GM19452 (cell line): ENCODE data around the gene PLEKHA7.
"Not testable (repeated sequence)": the region's sequence is repeated elsewhere in the genome, so short reads cannot be mapped to it uniquely, and the experiment has no call there.

Experiments
- ATAC-seq: cut with Tn5 transposase; IDR thresholded peaks from one replicate; pipeline ENCODE4 v1.9.1; 2021; ENCODE audit not compliant: unreplicated experiment

The PLEKHA7 gene

GRCh38 chr11:16979703-16980622 lies 34.3 kb downstream of the PLEKHA7 start:
- no peak for ATAC-seq

- ATAC-seq, result no peak
Measured at GRCh38 chr11:16977994-16978315, 36.3 kb downstream of the PLEKHA7 start.

GRCh38 chr11:16977136-16977993 lies 36.8 kb downstream of the PLEKHA7 start:
- no peak for ATAC-seq

- no peak for ATAC-seq
Measured at GRCh38 chr11:16976379-16976778, 37.8 kb downstream of the PLEKHA7 start.

DNA sequence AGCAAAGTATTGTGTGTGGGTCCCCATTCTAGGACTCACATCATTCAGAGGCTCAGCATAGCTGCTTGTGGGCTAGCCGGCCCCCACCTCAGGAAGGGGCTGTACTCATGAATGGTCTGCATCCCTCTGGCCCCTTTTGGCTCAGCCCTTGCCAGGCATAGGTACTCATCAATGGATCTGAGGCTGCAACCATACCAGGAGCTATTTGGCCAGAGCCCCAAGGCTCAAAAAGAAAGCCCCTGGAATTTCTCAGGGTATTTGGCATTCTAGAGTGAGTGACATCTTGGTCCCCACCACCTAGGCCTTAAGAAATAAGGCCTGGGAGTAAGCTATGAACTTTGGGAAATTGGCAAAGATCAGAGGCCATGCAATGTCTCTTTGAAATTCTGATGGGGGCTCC lies 38.3 kb downstream of the PLEKHA7 start:
- no peak for ATAC-seq

GRCh38 chr11:16973338-16973964 lies 40.8 kb downstream of the PLEKHA7 start:
- ATAC-seq, result no peak

DNA sequence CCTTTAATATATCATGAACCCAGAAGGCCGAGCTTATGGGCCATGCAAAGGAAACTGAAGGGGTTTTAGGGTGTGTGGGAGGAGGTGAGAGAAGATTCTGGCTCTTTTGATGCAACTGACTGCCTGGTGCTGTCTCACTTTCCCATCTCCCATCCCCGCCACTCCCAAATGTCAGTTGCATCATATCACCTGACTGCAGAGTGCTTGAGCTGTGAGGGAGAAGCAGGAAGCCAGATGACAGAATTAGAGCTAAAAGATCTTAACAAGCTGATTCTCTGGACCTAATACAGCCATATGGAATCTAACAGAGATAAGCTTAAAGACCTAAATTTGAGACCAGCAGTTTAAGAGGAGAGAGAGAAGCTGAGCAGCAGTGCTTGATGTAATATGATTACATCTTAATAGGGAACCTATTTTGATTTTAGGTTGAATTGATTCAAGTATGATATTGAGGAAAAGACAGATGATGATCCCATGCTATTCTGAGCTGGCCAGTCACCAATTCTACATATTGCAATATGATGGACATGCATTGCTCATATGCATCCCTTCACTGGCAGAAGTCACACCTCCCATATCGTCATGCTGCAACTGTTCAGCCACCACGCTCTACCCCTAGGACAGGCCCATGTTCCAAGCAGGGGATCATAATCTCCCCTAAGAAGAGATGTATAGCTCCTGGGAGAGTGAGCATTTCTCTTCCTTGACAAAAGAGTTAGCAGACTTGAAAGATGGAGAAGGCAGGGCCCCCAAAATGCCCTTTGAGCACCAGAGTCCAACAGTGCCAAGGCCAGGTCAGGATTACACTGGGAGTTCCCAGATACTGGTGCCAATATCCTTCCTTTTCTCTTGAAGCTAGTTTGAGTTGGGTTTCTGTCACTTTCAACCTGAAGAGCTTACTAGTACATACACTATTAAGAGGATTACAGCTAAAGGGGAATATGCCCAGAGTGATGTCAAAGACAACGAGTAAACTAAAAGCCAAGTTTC lies 44.9 kb downstream of the PLEKHA7 start:
- no peak for ATAC-seq

GRCh38 chr11:16968196-16968595 lies 46.0 kb downstream of the PLEKHA7 start:
- no peak for ATAC-seq

DNA sequence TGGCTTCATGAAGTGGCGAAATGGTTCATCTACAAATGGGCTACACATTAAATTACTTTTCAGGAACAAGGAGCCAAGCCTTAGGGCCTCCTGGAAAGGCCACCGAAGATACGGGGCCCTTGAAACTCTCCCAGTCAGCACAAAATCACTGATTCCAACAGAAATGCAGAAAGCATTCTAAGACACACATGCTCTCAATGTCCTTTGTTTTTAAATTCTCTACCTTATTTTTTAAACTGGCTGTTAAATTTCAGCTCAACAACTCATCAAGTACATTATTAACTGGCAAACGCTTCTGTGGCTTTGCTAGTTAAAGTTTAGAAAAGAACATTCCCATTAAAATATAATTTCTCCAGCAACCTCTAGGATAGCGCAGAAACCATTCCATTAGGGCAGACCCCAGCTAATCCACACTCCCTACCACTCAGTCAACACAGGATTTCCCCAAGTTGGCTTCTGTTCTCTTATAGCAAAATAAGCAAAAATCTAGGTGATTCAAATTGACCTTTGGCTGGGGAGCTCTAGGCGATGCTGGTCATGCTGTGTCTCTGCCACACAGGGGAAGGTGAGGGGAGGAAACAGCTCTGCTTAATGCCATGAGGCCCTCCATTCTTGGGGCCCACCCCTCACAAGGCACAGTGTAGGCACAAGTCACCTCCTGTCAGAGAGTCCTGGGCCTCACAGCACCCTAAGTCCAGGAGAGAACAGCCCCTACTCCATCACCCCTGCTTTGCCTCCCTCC lies 47.1 kb downstream of the PLEKHA7 start:
- ATAC-seq, result no peak

DNA sequence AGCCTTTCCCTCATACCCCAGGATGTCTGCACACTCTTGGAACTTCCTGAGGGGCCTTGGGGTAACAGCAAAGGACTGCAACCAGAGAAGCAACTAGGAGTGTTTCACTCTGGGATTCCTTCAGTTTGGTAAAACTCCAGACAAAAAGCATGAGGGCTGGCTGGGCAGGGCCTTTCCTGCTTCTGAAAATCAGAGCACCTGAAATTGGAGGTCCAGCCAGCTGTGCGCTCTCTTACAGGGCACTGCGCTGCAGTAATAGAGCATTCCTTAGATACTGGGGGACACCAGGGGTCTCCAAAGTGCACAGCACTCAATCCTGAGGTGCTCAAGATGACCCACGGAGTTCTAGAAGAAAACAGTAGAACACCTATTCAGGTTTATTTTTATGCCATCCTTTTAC lies 49.7 kb downstream of the PLEKHA7 start:
- ATAC-seq, result no peak

DNA sequence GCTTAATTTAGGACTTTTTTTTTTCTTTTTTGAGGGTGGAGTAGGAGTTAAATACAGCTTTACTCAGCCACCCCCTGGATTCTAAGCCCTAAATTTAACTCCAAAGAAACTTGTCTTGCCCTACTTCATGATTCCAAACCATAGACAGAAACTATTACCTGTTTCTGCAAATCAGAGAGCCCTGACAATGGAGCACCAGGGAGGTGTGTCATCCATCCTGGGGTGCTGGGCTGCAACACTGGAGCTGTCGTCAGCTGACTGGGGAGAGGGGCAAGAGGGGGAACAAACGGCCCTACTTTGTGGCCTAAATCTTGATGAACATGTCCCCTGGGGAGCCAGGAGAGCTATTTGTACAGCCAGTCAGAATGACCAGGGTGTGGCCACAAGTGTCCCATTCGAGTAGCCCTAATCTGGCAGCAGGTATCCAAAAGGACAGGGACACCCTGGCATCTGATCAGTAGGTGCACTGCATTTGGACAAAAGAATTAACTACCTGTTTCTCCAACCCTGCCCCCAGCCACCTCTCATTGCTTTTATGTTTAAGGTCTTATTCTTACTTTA lies 50.8 kb downstream of the PLEKHA7 start:
- ATAC-seq, result no peak

DNA sequence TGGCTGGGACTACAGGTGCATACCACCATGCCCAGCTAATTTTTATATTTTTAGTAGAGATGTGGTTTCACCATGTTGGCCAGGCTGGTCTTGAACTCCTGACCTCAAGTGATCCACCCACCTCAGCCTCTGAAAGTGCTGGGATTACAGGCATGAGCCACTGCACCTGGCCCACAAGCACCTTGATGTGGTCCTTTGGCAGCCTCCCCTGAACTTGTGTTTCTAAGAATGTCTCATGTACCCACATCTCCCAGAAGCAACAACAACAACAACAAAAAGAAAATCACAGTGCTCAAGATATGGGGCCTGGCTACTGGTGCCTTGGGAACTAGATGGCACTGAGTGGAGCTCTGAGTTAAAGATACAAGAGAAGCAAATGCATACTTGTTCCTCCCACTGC lies 51.6 kb downstream of the PLEKHA7 start:
- not testable (repeated sequence) for ATAC-seq

DNA sequence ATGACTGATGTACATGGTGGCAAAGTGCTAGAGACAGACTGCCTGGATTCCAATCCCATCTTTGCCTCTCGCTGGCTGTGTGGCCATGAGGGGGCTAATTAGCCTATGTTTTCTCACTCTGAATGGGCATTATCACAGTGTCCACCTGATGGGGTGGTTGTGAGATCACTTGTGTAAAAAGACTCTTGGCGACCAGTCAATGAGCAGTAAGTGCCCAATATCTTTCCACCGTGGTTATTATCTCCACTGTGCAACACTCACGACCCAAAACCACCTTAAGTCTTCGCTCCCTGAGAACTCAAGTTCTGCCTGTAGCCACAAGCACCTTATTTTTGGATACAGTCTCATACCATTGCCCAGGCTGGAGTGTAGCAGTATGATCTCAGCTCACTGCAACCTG lies 52.1 kb downstream of the PLEKHA7 start:
- no peak for ATAC-seq

DNA sequence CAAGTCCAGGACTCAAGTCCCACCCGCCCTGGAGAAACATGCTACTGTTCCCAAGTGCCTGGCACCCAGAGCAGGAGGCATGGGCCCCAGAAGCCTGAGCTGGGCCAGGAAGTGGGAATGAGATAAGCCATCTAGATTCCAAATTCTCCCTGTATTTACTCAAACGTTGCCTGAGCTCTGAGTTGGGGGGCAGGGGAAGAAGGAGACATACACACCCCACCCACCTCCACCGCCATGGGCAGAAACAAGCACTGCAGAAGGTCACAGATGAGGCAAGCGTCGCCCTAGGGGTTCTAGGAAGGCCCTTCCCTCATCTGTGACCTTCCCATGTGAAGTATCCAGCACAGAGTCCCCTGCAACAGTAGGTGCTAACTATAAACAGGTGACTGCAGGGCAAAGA lies 54.0 kb downstream of the PLEKHA7 start:
- no peak for ATAC-seq

DNA sequence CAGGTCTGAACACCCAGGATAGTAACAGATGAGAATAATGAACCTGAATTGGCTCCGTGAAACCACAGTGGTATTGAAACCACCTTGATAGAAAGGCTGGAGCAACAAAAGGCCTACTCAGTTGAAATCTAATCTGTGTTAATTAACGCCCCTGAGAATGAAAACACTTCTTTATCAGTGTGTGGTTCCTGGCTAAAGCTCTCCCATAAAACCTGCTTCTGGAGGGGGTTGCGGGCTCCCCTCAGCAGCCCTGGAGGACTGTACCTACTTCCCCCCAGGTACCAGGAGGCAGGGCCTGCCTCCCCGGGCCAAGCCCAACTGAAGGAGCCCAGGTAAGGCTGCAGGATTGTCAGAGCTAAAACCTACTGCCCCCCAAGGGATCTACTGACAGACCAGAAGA lies 54.6 kb downstream of the PLEKHA7 start:
- no peak for ATAC-seq

- ATAC-seq, result no peak
Measured at GRCh38 chr11:16958833-16959232, 55.4 kb downstream of the PLEKHA7 start.

DNA sequence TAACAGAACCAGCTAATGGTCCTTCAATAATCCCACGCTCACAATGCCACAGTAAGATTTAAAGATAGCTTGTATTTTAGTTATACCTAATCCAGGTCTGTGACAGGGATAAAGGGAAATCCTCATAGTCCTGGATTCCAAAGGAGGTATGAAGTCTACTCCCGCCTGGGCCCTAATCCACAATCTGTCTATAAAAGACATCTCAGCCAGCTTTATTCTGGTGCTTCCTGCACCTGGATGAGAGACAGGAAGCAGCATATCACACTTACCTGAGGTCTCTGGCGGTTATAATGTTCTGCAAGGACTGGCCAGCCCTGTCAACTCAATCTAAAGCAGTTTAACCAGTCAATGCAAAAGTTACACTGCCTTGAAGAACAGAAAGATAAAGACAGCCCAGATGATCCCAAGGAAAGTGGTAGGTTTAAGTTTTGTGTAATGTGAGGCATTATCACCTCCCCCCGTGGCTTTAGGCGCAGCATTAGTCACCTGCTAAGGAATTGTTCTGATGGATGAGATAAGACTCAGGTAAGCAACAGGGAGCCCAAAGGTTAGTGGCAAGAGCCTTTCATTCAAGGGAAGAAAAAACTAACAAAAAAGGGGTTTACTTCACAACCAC lies 57.6 kb downstream of the PLEKHA7 start:
- ATAC-seq, result no peak

GRCh38 chr11:16953663-16954062 lies 60.6 kb downstream of the PLEKHA7 start:
- no peak for ATAC-seq
